AG04450 (cell line): ENCODE results near the gene HPCAL1. TPM values are rescaled to one million over a fixed set of nuclear protein-coding genes. Genes with fewer than 3 reads are reported as not detected.
"Not testable (repeated sequence)": the region's sequence is repeated elsewhere in the genome, so short reads cannot be mapped to it uniquely, and the experiment has no call there.

ENCODE experiments used
- CTCF ChIA-PET: fragments of 300-600, 350-600 bp; formaldehyde crosslinking; extraction: SDS; loops from one replicate; lab custom pipeline; 2022; ENCODE audit warnings: antibody characterized with exemption, inconsistent platforms; lab: Charles Lee
- POLR2A ChIA-PET: fragments of 350-600 bp; formaldehyde crosslinking; extraction: SDS; loops from one replicate; lab custom pipeline; 2021; ENCODE audit warnings: antibody characterized with exemption, inconsistent platforms; lab: Yijun Ruan, JAX
- DNase-seq: peaks from one replicate; pipeline ENCODE4 v3.0.0-alpha.2; 2011; ENCODE audit warnings: low read depth, low spot score
- H3K27ac ChIP-seq: one replicate; pipeline ENCODE4 v1.5.1; 2012; ENCODE audit warnings: low read depth, low read length, control low read depth
- H3K27me3 ChIP-seq: one replicate; pipeline ENCODE4 v1.6.0; 2012; ENCODE audit warnings: low read length; ENCODE audit not compliant: control insufficient read depth, insufficient read depth
- H3K4me3 ChIP-seq: 2 replicates; pipeline ENCODE4 v1.5.1; 2011; ENCODE audit warnings: mild to moderate bottlenecking, low read depth, low read length, control low read depth
- H3K9me3 ChIP-seq: 2 replicates; pipeline ENCODE4 v1.5.1; 2012; ENCODE audit warnings: low read length; ENCODE audit not compliant: control insufficient read depth, insufficient read depth
- polyA plus RNA-seq: library from polyadenylated mRNA; depleted of rRNA; stranded (reverse); fragments of >200 nt; gene quantifications from 2 replicates; pipeline ENCODE4 v1.2.3, GENCODE V29; 2011
- TF ChIP-seq, protein P1 (sequence below): IDR thresholded peaks from 2 replicates; pipeline ENCODE4 v1.5.1; 2011; ENCODE audit warnings: low read depth, low read length, control low read depth, inconsistent platforms

Gene HPCAL1
- polyA plus RNA-seq, 1 experiment, result 14.4 TPM

DNA sequence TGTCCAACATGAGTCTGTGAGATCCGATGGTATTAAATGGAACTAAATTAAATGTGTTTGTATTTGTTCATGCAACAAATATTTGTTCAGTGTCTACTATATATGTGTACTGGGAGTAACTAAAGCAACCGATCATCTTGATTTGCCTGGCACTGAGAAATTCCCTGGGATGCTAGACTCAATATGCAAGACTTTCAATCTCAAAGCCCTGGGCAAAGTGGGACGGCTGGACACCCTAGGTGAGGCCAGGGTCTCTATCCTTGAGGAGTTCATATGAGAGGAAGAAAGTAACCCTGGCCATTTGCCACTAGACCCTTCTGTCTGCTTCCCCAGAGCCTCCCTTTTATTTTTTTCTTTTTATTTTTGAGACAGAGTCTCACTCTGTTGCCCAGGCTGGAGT is 44.0 kb upstream of the HPCAL1 start:
- POLR2A ChIA-PET, result no interaction called here

DNA sequence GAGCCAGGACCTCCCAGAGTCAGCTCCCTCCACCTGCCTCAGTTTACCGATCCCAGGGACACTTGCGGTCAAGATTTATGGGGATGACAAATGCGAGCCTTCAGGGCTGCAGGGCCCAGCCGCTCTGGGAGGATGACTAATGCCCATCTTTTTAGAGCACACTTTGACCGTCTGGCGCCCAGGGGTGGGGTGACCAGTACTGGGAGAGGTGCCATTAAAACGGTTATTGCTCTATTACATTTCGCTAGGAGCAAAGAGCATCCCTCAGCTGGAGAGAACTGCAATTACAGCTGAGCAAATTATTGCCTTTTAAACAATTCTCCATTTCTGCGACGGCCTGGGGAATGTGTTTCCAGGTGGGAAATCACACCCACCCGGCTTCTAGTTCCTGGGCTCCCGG is 42.6 kb upstream of the HPCAL1 start:
- TF ChIP-seq, protein P1, sequence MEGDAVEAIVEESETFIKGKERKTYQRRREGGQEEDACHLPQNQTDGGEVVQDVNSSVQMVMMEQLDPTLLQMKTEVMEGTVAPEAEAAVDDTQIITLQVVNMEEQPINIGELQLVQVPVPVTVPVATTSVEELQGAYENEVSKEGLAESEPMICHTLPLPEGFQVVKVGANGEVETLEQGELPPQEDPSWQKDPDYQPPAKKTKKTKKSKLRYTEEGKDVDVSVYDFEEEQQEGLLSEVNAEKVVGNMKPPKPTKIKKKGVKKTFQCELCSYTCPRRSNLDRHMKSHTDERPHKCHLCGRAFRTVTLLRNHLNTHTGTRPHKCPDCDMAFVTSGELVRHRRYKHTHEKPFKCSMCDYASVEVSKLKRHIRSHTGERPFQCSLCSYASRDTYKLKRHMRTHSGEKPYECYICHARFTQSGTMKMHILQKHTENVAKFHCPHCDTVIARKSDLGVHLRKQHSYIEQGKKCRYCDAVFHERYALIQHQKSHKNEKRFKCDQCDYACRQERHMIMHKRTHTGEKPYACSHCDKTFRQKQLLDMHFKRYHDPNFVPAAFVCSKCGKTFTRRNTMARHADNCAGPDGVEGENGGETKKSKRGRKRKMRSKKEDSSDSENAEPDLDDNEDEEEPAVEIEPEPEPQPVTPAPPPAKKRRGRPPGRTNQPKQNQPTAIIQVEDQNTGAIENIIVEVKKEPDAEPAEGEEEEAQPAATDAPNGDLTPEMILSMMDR, result no peak
- ChIA-PET CTCF (no interaction called here), POLR2A (no interaction called here)
- DNase-seq, result no peak
- Histone ChIP-seq H3K4me3 (no peak overlapping the region), H3K9me3 (no peaks in the 10 kb centered on the region; the same call in 1 of the 2 replicates), H3K27ac (no peak overlapping the region), H3K27me3 (peaks cover 17% of the 10 kb centered on the region)

More for the DNA sequence above, 44.0 kb upstream of the HPCAL1 start:
- CTCF ChIA-PET, result no interaction called here
- Histone ChIP-seq H3K9me3 (no peaks in the 10 kb centered on the region; the same call in 1 of the 2 replicates), H3K27me3 (peaks cover 17% of the 10 kb centered on the region), H3K4me3 (no peak overlapping the region), H3K27ac (no peak overlapping the region)
- no peak for DNase-seq
- TF ChIP-seq, protein P1, result no peak

DNA sequence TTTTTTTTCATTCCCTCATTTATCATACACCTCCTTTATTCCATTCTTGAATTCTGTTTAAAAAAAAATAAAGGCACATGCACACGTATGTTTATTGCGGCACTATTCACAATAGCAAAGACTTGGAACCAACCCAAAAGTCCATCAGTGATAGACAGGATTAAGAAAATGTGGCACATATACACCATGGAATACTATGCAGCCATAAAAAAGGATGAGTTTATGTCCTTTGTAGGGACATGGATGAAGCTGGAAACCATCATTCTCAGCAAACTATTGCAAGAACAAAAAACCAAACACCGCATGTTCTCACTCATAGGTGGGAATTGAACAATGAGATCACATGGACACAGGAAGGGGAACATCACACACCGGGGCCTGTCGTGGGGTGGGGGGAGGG is 39.2 kb upstream of the HPCAL1 start:
- H3K9me3 ChIP-seq, H3K27ac ChIP-seq: not testable (repeated sequence)

DNA sequence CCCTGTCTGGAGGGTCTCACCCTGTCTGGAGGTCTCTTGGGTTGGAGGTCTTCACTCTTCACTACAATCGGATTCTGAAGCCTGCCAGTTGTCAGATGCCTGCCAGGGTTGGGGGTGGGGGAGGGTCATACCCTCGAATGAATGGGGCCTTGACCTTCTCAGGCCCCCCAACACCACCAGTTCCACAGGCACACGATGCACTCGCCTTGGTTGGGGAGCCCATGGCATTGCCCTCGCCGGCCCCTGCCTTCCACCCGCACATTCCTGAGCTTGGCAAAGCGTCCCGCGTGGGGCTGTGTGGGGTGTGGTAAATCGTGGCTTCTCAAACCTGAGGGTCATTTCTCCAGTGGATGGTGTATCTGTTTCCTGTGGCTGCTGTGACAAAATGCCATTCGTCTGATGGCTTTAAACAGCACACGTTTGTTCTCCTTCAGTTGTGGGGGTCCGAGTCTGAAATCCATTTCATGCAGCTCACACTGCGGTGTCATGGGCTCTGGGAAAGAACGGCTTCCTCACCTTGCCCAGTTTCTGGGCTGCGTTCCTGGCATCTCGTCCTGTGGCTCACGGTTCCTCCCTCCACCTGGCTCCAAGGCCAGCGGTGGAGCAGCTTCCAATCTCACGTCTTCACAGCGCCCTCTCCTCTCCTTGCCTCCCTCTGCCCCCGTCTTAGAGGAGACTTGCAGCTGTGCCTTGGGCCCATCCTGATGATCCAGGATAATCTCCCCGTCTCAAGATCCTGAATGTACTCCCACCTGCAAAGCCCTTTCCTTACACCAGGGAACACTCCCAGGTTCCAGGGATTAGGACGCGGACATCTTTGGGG is 38.0 kb upstream of the HPCAL1 start:
- peaks cover 15% of the 10 kb centered on the region for H3K27me3 ChIP-seq
- no peak overlapping the region for H3K27ac ChIP-seq
- no peaks in the 10 kb centered on the region; the same call in 1 of the 2 replicates for H3K9me3 ChIP-seq
- ChIA-PET POLR2A (no interaction called here), CTCF (interaction anchor here (1.0 kb wide), 1 partner anchor 144 kb away, joined by 3 read pairs; no protein-coding TSS in a partner anchor)
- no peak overlapping the region for H3K4me3 ChIP-seq
- TF ChIP-seq, protein P1, result no peak
- DNase-seq, result no peak

More for the DNA sequence above, 39.2 kb upstream of the HPCAL1 start:
- H3K4me3 ChIP-seq, POLR2A ChIA-PET, DNase-seq: not testable (repeated sequence)
- H3K27me3 ChIP-seq, result peaks cover 15% of the 10 kb centered on the region
- CTCF ChIA-PET, result interaction anchor here (1.0 kb wide), 1 partner anchor 146 kb away, joined by 3 read pairs; no protein-coding TSS in a partner anchor

DNA sequence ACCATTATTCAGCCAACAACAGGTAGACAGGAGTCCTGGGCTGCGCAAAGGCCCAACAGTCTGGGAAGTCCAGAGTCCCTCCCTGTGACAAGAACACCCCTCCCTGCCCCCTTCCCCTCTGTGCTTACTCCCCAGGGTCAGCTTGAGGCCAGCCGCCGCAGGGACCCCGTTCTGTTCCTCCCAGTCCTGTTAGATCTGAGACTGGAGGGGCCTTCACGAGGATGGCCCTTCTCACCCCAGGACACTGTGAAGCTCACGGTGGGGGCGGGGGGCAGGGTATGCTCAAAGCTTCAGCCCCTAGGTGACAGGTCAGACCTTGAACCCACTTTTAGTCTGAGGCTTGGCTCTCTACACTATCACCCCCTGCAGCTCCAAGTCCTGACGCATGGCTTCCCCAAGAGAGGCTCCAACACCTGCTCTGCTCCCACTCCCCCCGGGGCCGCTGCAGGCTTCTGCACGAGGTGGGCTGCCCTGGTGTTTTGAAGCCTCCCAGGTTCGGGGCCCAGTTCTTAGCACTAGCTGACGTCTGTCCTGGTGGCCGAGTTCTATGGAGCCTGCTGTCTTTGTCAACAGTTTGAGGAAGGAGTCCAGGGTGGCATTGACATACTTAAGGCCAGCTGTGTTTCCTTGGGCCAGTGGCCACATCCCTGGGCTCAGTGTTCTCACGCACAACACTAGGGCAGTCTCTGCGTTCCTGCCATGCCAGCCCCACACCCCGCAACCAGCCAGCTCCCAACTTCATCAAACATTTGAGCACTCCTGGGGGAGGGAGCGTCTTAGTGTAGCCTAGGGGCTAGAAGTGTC is 37.2 kb upstream of the HPCAL1 start:
- DNase-seq, result no peak
- ChIA-PET CTCF (no interaction called here), POLR2A (no interaction called here)
- peaks cover 15% of the 10 kb centered on the region for H3K27me3 ChIP-seq
- TF ChIP-seq, protein P1, result no peak
- H3K4me3 ChIP-seq, result no peak overlapping the region
- no peaks in the 10 kb centered on the region; the same call in 1 of the 2 replicates for H3K9me3 ChIP-seq
- no peak overlapping the region for H3K27ac ChIP-seq
